ENCODE measurements around the gene OTUB1. TPM values are rescaled to one million over a fixed set of nuclear protein-coding genes. Genes with fewer than 3 reads are reported as not detected.

The OTUB1 gene
- total RNA-seq, 3 donors from 2014 or later (not counting 1 experiment from before 2014, with no cell fraction given): 73.6 to 88.9 (median 82.4) TPM

GRCh38 chr11:64021757-64022093 is 35.5 kb downstream of the OTUB1 start:
- no peak for DNase-seq

GRCh38 chr11:64022125-64022784 is 36.0 kb downstream of the OTUB1 start:
- H3K9me3 ChIP-seq (ENCODE audit: control insufficient read depth, insufficient read depth, low read length): no peaks in the 10 kb centered on the region
- no peak for ATAC-seq
- no peak overlapping the region for H3K4me3 Mint-ChIP-seq
- peaks cover 8% of the 10 kb centered on the region in 2 donors for H3K27me3 Mint-ChIP-seq (ENCODE audit: low read depth in 2 of 2)
- H3K36me3 Mint-ChIP-seq: no peaks in the 10 kb centered on the region
- intact Hi-C loops (cut with micrococcal nuclease): no loop called here
- no peak overlapping the region for H3K4me3 ChIP-seq (ENCODE audit: low read length)
- H3K27ac ChIP-seq (ENCODE audit: low read length): no peak overlapping the region
- no peak overlapping the region for H3K27ac Mint-ChIP-seq
- H3K9me3 Mint-ChIP-seq: no peaks in the 10 kb centered on the region
- WGBS (ENCODE audit: insufficient coverage): 90% methylated on average over 14 of the region's 14 CpGs
- no peak for DNase-seq
- no peaks in the 10 kb centered on the region for H3K36me3 ChIP-seq (ENCODE audit: control insufficient read depth, insufficient read depth, low read length)
- no peaks in the 10 kb centered on the region for H3K4me1 ChIP-seq (ENCODE audit: control insufficient read depth, insufficient read depth, low read length)
- H3K4me1 Mint-ChIP-seq: no peaks in the 10 kb centered on the region
- H3K27me3 ChIP-seq (ENCODE audit: control insufficient read depth, insufficient read depth, low read length): no peaks in the 10 kb centered on the region
- TF ChIP-seq, protein P1, sequence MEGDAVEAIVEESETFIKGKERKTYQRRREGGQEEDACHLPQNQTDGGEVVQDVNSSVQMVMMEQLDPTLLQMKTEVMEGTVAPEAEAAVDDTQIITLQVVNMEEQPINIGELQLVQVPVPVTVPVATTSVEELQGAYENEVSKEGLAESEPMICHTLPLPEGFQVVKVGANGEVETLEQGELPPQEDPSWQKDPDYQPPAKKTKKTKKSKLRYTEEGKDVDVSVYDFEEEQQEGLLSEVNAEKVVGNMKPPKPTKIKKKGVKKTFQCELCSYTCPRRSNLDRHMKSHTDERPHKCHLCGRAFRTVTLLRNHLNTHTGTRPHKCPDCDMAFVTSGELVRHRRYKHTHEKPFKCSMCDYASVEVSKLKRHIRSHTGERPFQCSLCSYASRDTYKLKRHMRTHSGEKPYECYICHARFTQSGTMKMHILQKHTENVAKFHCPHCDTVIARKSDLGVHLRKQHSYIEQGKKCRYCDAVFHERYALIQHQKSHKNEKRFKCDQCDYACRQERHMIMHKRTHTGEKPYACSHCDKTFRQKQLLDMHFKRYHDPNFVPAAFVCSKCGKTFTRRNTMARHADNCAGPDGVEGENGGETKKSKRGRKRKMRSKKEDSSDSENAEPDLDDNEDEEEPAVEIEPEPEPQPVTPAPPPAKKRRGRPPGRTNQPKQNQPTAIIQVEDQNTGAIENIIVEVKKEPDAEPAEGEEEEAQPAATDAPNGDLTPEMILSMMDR (IDR thresholded peaks at IDR 0.05): no peak

More at GRCh38 chr11:64021757-64022093, 35.5 kb downstream of the OTUB1 start:
- Mint-ChIP-seq H3K36me3 (no peaks in the 10 kb centered on the region), H3K4me3 (no peak overlapping the region), H3K4me1 (no peaks in the 10 kb centered on the region), H3K9me3 (no peaks in the 10 kb centered on the region), H3K27ac (no peak overlapping the region), H3K27me3 (ENCODE audit: low read depth in 2 of 2) (peaks cover 2 to 3% of the 10 kb centered on the region in 2 donors)
- Histone ChIP-seq H3K4me3 (ENCODE audit: low read length) (no peak overlapping the region), H3K4me1 (ENCODE audit: control insufficient read depth, insufficient read depth, low read length) (no peaks in the 10 kb centered on the region), H3K27me3 (ENCODE audit: control insufficient read depth, insufficient read depth, low read length) (no peaks in the 10 kb centered on the region), H3K9me3 (ENCODE audit: control insufficient read depth, insufficient read depth, low read length) (no peaks in the 10 kb centered on the region), H3K27ac (ENCODE audit: low read length) (no peak overlapping the region), H3K36me3 (ENCODE audit: control insufficient read depth, insufficient read depth, low read length) (no peaks in the 10 kb centered on the region)
- TF ChIP-seq, protein P1 (IDR thresholded peaks at IDR 0.05): no peak
- intact Hi-C loops (cut with micrococcal nuclease): no loop called here
- WGBS (ENCODE audit: insufficient coverage): 70% methylated on average over 6 of the region's 10 CpGs
- no peak for ATAC-seq

GRCh38 chr11:64023712-64024710 is 37.8 kb downstream of the OTUB1 start:
- Histone ChIP-seq H3K36me3 (ENCODE audit: control insufficient read depth, insufficient read depth, low read length) (no peaks in the 10 kb centered on the region), H3K27ac (ENCODE audit: low read length) (no peak overlapping the region), H3K27me3 (ENCODE audit: control insufficient read depth, insufficient read depth, low read length) (peaks cover 6% of the 10 kb centered on the region), H3K4me3 (ENCODE audit: low read length) (no peak overlapping the region), H3K4me1 (ENCODE audit: control insufficient read depth, insufficient read depth, low read length) (peaks cover 7% of the 10 kb centered on the region), H3K9me3 (ENCODE audit: control insufficient read depth, insufficient read depth, low read length) (no peaks in the 10 kb centered on the region)
- Mint-ChIP-seq H3K9me3 (no peaks in the 10 kb centered on the region), H3K4me3 (no peak overlapping the region), H3K27me3 (ENCODE audit: low read depth in 2 of 2) (peaks cover 8% of the 10 kb centered on the region in 2 donors), H3K27ac (no peak overlapping the region), H3K36me3 (no peaks in the 10 kb centered on the region), H3K4me1 (no peaks in the 10 kb centered on the region)
- DNase-seq (no peak), ATAC-seq (no peak)
- intact Hi-C loops (cut with micrococcal nuclease): no loop called here
- WGBS (ENCODE audit: insufficient coverage): 85% methylated on average over 20 of the region's 20 CpGs
- TF ChIP-seq, protein P1 (IDR thresholded peaks at IDR 0.05): no peak

Measured in natural killer cell (primary cell).